Measurements from ENCODE around the gene ANKS6.

- TF ChIP-seq CTCF (IDR thresholded peaks at IDR 0.05) (no peak), TCF7L2 (IDR thresholded peaks at IDR 0.05; ENCODE audit: low read depth, low read length) (no peak), POLR2AphosphoS5 (IDR thresholded peaks at IDR 0.05; ENCODE audit: low read depth, low read length) (no peak)
- TF ChIP-seq, protein P1, sequence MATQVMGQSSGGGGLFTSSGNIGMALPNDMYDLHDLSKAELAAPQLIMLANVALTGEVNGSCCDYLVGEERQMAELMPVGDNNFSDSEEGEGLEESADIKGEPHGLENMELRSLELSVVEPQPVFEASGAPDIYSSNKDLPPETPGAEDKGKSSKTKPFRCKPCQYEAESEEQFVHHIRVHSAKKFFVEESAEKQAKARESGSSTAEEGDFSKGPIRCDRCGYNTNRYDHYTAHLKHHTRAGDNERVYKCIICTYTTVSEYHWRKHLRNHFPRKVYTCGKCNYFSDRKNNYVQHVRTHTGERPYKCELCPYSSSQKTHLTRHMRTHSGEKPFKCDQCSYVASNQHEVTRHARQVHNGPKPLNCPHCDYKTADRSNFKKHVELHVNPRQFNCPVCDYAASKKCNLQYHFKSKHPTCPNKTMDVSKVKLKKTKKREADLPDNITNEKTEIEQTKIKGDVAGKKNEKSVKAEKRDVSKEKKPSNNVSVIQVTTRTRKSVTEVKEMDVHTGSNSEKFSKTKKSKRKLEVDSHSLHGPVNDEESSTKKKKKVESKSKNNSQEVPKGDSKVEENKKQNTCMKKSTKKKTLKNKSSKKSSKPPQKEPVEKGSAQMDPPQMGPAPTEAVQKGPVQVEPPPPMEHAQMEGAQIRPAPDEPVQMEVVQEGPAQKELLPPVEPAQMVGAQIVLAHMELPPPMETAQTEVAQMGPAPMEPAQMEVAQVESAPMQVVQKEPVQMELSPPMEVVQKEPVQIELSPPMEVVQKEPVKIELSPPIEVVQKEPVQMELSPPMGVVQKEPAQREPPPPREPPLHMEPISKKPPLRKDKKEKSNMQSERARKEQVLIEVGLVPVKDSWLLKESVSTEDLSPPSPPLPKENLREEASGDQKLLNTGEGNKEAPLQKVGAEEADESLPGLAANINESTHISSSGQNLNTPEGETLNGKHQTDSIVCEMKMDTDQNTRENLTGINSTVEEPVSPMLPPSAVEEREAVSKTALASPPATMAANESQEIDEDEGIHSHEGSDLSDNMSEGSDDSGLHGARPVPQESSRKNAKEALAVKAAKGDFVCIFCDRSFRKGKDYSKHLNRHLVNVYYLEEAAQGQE (IDR thresholded peaks at IDR 0.05; ENCODE audit: insufficient read depth in 1 of 2, low read depth in 2 of 2, low read length in 1 of 2), result no peak
These were observed 53.0 kb downstream of the ANKS6 start for GRCh38 chr9:98743329-98743728.
